NCI-H1930 (cell line): ENCODE data around the gene ZNF407.

Experiments used
- DNase-seq, 2 experiments: peaks; one replicate each; lab custom pipeline; 2025; lab: John Stamatoyannopoulos, UW

ZNF407 gene

GRCh38 chr18:74669136-74669798 is 71.6 kb downstream of the ZNF407 start:
- DNase-seq = no peak

GRCh38 chr18:74672371-74672770 is 74.7 kb downstream of the ZNF407 start:
- DNase-seq = no peak

- no peak for DNase-seq
Measured at GRCh38 chr18:74674487-74674886, 76.8 kb downstream of the ZNF407 start.

- no peak for DNase-seq
Measured at GRCh38 chr18:74679006-74679678, 81.5 kb downstream of the ZNF407 start.

GRCh38 chr18:74679679-74680076 is 82.0 kb downstream of the ZNF407 start:
- DNase-seq = no peak

GRCh38 chr18:74682141-74682990 is 84.7 kb downstream of the ZNF407 start:
- no peak for DNase-seq

GRCh38 chr18:74682991-74683297 is 85.3 kb downstream of the ZNF407 start:
- DNase-seq = no peak

GRCh38 chr18:74683573-74683972 is 85.9 kb downstream of the ZNF407 start:
- DNase-seq = no peak

GRCh38 chr18:74689251-74689650 is 91.6 kb downstream of the ZNF407 start:
- no peak for DNase-seq

GRCh38 chr18:74692367-74693013 is 94.8 kb downstream of the ZNF407 start:
- no peak for DNase-seq

- DNase-seq = no peak
Measured at GRCh38 chr18:74694436-74694835, 96.8 kb downstream of the ZNF407 start.

- DNase-seq = no peak
Measured at GRCh38 chr18:74695170-74695569, 97.5 kb downstream of the ZNF407 start.

GRCh38 chr18:74698881-74699280 is 101.2 kb downstream of the ZNF407 start:
- no peak for DNase-seq

- no peak for DNase-seq
Measured at GRCh38 chr18:74699455-74699854, 101.8 kb downstream of the ZNF407 start.

- no peak for DNase-seq
Measured at GRCh38 chr18:74702950-74703349, 105.3 kb downstream of the ZNF407 start.

GRCh38 chr18:74708169-74708568 is 110.5 kb downstream of the ZNF407 start:
- no peak for DNase-seq

GRCh38 chr18:74709452-74709851 is 111.8 kb downstream of the ZNF407 start:
- DNase-seq = no peak

- DNase-seq = no peak
Measured at GRCh38 chr18:74714120-74714519, 116.5 kb downstream of the ZNF407 start.

GRCh38 chr18:74714791-74715190 is 117.1 kb downstream of the ZNF407 start:
- DNase-seq = no peak

GRCh38 chr18:74715306-74715705 is 117.6 kb downstream of the ZNF407 start:
- DNase-seq = no peak

- DNase-seq = no peak
Measured at GRCh38 chr18:74715865-74716712, 118.4 kb downstream of the ZNF407 start.

- DNase-seq = no peak
Measured at GRCh38 chr18:74718312-74718711, 120.6 kb downstream of the ZNF407 start.
